Measurements from ENCODE around the gene TRPC6.

GRCh38 chr11:101439488-101439887 lies 144.3 kb downstream of the TRPC6 start:
- no peak for TF ChIP-seq CTCF (optimal IDR thresholded peaks at IDR 0.05 in 1 of 3, IDR thresholded peaks at IDR 0.05 in 1 of 3, conservative IDR thresholded peaks at IDR 0.05 in 1 of 3; ENCODE audit: extremely low read depth in 1 of 3, insufficient read depth in 2 of 3, low read length in 3 of 3)
- no peak for TF ChIP-seq EZH2 (IDR thresholded peaks at IDR 0.05; ENCODE audit: low read length)

All from keratinocyte (primary cell).